Karpas-422 (cell line): ENCODE data around the gene GNPDA1. TPM values are rescaled to one million over a fixed set of nuclear protein-coding genes. Genes with fewer than 3 reads are reported as not detected.
A peak's percentile ranks its signal among the peaks of the same experiment; 100 is the strongest.

Source experiments
- DNase-seq: peaks from one replicate; pipeline ENCODE4 v3.0.0-alpha.2; 2015
- H2AFZ ChIP-seq: fragments of 200-600 bp; sonication (generic); 2 replicates; pipeline ENCODE4 v1.6.1; 2014; ENCODE audit warnings: antibody characterized with exemption, low read length, mixed read lengths
- H3K27ac ChIP-seq: fragments of 200-600 bp; sonication (generic); 2 replicates; pipeline ENCODE4 v1.5.1; 2014; ENCODE audit warnings: mild to moderate bottlenecking, low read length, moderate library complexity
- H3K27me3 ChIP-seq: fragments of 200-600 bp; sonication (generic); 2 replicates; pipeline ENCODE4 v1.6.1; 2014; ENCODE audit warnings: low read length, mixed read lengths
- H3K36me3 ChIP-seq: fragments of 200-600 bp; sonication (generic); 2 replicates; pipeline ENCODE4 v1.6.1; 2014; ENCODE audit warnings: low read length, mixed read lengths; ENCODE audit not compliant: insufficient read depth
- H3K4me1 ChIP-seq: fragments of 200-600 bp; sonication (generic); 2 replicates; pipeline ENCODE4 v1.6.1; 2014; ENCODE audit warnings: mild to moderate bottlenecking, low read length, mixed read lengths
- H3K4me2 ChIP-seq: fragments of 200-600 bp; sonication (generic); 2 replicates; pipeline ENCODE4 v1.6.1; 2014; ENCODE audit warnings: low read length, low read depth, mild to moderate bottlenecking; ENCODE audit not compliant: poor library complexity, severe bottlenecking
- H3K4me3 ChIP-seq: fragments of 200-600 bp; sonication (generic); 2 replicates; pipeline ENCODE4 v1.5.1; 2014; ENCODE audit warnings: mild to moderate bottlenecking, antibody characterized with exemption, low read length, mixed read lengths
- H3K79me2 ChIP-seq: fragments of 200-600 bp; sonication (generic); 2 replicates; pipeline ENCODE4 v1.6.1; 2014; ENCODE audit warnings: mild to moderate bottlenecking, low read length, mixed read lengths
- H3K9ac ChIP-seq: fragments of 200-600 bp; sonication (generic); 2 replicates; pipeline ENCODE4 v1.6.0; 2014; ENCODE audit warnings: low read length
- H3K9me2 ChIP-seq: fragments of 200-600 bp; sonication (generic), shearing (Covaris generic); replicated peaks from 2 replicates; pipeline ENCODE4 v1.6.0; 2014; ENCODE audit warnings: mild to moderate bottlenecking, low read length, moderate library complexity; ENCODE audit not compliant: insufficient read depth
- H3K9me3 ChIP-seq: fragments of 300-700, 200-600 bp; sonication (generic); 2 replicates; pipeline ENCODE4 v1.6.1; 2014; ENCODE audit warnings: low read length, mixed read lengths
- H4K20me1 ChIP-seq: fragments of 200-600 bp; sonication (generic); 2 replicates; pipeline ENCODE4 v1.6.1; 2014; ENCODE audit warnings: mild to moderate bottlenecking, antibody characterized with exemption, low read length, low read depth; ENCODE audit not compliant: insufficient read depth
- total RNA-seq: library from RNA; depleted of rRNA; stranded (reverse); fragments of >200 nt; shearing (Covaris generic); gene quantifications from 2 replicates; pipeline ENCODE4 v1.2.3, GENCODE V29; 2014; ENCODE audit warnings: low replicate concordance

Gene GNPDA1
- total RNA-seq, 1 experiment from 2014 or later, result 45.0 TPM

- Histone ChIP-seq H3K4me2 (no peak overlapping the region), H3K4me1 (peaks cover 15% of the 10 kb centered on the region), H3K9ac (no peak overlapping the region), H3K36me3 (peaks cover 35% of the 10 kb centered on the region), H3K9me2 (no peaks in the 10 kb centered on the region), H3K9me3 (no peaks in the 10 kb centered on the region), H3K79me2 (no peaks in the 10 kb centered on the region), H3K27me3 (no peaks in the 10 kb centered on the region), H2AFZ (no peak overlapping the region), H3K27ac (no peak overlapping the region), H3K4me3 (no peak overlapping the region), H4K20me1 (no peaks in the 10 kb centered on the region)
- DNase-seq, result no peak
These were observed 15.4 kb downstream of the GNPDA1 start for GRCh38 chr5:141997358-141997960.

GRCh38 chr5:141995656-141996055 is 17.2 kb downstream of the GNPDA1 start:
- H3K9ac ChIP-seq, result no peak overlapping the region
- H3K4me3 ChIP-seq, result no peak overlapping the region
- no peaks in the 10 kb centered on the region for H3K79me2 ChIP-seq
- no peak for DNase-seq
- H3K9me3 ChIP-seq, result no peaks in the 10 kb centered on the region
- no peak overlapping the region for H2AFZ ChIP-seq
- no peak overlapping the region for H3K27ac ChIP-seq
- no peaks in the 10 kb centered on the region for H3K27me3 ChIP-seq
- no peak overlapping the region for H3K4me2 ChIP-seq
- no peaks in the 10 kb centered on the region for H3K9me2 ChIP-seq
- H3K4me1 ChIP-seq, result peaks cover 5% of the 10 kb centered on the region
- H4K20me1 ChIP-seq, result no peaks in the 10 kb centered on the region
- H3K36me3 ChIP-seq, result peaks cover 25% of the 10 kb centered on the region

DNA sequence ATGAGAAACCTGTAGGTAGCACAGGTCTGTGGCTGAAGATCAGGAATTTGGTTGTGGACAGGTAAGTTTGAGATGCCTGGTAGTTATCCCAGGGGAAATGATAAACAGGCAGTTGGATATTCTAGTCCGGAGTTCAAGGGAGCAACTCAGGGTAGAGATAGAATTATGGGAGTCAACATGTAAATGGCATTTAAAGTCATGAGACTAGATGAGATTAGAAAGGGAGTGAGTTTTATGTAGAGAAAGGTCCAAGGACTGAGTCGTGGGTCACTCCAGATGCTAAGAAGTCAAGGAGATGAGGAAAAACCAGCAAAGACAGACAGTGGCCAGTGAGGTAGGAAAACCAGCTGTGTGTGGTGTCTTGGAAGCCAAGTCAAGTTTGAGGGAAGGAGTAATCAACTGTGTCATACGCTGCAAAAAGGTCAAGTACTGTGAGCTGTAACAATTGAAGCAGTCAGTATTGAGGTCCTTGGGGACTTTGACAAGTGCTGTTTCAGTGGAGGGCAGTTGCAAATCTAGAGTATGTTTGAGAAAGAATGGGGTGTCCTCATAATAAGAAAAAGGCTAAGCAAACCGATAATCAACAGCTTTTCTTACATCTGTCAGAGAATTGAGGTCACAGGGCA is 18.2 kb downstream of the GNPDA1 start:
- Histone ChIP-seq H4K20me1 (no peaks in the 10 kb centered on the region), H3K27ac (no peak overlapping the region), H3K27me3 (no peaks in the 10 kb centered on the region), H3K9me2 (no peaks in the 10 kb centered on the region), H3K4me1 (no peaks in the 10 kb centered on the region), H3K4me2 (no peak overlapping the region), H3K9me3 (no peaks in the 10 kb centered on the region), H3K79me2 (no peaks in the 10 kb centered on the region), H3K36me3 (peaks cover 24% of the 10 kb centered on the region), H3K9ac (no peak overlapping the region), H3K4me3 (no peak overlapping the region), H2AFZ (no peak overlapping the region)
- no peak for DNase-seq

DNA sequence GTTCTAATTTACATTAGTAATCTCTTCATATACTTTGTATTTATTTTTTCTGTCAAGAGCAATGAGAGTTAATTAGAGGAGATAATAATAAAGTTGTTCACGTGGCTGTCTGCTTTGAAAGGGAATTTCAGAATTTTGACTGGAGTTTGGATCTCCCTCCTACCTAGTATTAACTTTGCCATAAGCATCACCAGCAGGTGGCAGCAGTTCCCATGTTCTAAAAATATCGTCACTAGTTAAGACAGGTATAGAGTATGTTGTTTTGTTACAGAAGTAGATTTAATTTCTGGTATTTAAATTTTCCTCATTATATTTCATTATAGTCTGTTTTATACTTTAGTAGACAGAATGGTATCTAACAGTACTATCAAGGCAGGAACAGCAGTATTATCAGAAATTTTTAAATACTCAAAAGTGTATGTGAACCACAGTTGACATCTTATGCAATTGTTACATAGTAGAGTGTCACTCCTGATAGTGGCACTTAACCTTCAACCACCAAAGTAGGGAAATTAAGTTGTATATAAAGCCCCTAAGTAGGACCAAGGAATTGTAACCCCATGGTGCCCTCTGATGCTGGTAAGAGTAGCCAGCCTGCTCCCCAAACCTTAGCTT is 20.4 kb downstream of the GNPDA1 start:
- Histone ChIP-seq H2AFZ (no peak overlapping the region), H3K9me3 (no peaks in the 10 kb centered on the region), H4K20me1 (no peaks in the 10 kb centered on the region), H3K36me3 (peaks cover 22% of the 10 kb centered on the region; the same call in 1 of the 2 replicates), H3K9me2 (no peaks in the 10 kb centered on the region), H3K4me3 (no peak overlapping the region), H3K4me1 (no peaks in the 10 kb centered on the region), H3K27me3 (no peaks in the 10 kb centered on the region), H3K9ac (no peak overlapping the region), H3K79me2 (no peaks in the 10 kb centered on the region), H3K4me2 (no peak overlapping the region), H3K27ac (no peak overlapping the region)
- DNase-seq, result peak; percentile 89

DNA sequence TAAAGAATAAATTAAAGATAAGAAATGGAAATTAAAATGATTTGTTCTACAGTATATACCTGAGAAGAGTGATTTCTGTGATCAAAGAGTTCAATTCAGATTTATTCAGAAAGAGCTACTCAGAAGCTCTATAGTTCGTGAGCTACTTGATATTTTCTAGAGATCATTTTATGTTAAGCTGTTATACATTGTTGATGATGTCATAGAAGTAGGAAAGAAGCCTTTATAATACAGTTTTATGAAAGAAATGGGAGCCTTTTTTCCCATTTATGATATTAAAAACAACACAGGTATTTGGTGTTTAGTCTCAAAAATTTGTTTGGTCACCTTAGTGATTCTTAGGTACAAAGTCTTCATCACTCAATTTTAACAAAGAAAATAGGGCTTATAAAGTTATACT is 23.1 kb downstream of the GNPDA1 start:
- no peak overlapping the region for H3K4me2 ChIP-seq
- no peaks in the 10 kb centered on the region for H3K27me3 ChIP-seq
- no peaks in the 10 kb centered on the region for H4K20me1 ChIP-seq
- H3K27ac ChIP-seq, result no peak overlapping the region
- no peak overlapping the region for H2AFZ ChIP-seq
- no peaks in the 10 kb centered on the region for H3K79me2 ChIP-seq
- no peaks in the 10 kb centered on the region for H3K4me1 ChIP-seq
- H3K9ac ChIP-seq, result no peak overlapping the region
- peaks cover 34% of the 10 kb centered on the region; the same call in 1 of the 2 replicates for H3K36me3 ChIP-seq
- no peak for DNase-seq
- H3K9me2 ChIP-seq, result no peaks in the 10 kb centered on the region
- H3K4me3 ChIP-seq, result no peak overlapping the region
- H3K9me3 ChIP-seq, result no peaks in the 10 kb centered on the region

DNA sequence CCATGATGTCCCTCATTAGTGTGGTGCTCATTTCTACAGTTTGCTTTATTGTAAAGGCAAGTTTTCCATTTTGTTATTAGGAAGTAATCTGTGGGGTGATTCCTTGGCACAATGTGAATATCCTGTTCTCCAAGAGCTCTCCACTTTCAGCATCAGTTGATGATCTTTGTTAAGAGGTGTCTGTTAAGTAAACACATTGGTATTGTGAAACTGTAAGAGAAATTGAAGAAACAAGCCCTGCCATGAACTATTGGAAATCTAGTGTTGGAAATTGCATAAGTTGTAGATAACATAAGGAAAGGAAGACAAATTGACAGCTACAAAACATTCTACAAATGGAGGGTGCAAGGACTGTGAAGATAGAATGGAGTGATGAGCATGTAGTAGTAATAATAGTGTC is 26.8 kb downstream of the GNPDA1 start:
- Histone ChIP-seq H3K27ac (no peak overlapping the region), H3K79me2 (no peaks in the 10 kb centered on the region), H3K9me3 (no peaks in the 10 kb centered on the region), H3K9ac (no peak overlapping the region), H3K4me3 (no peak overlapping the region), H2AFZ (no peak overlapping the region), H3K9me2 (no peaks in the 10 kb centered on the region), H3K4me2 (no peak overlapping the region), H3K36me3 (peaks cover 46% of the 10 kb centered on the region; the same call in 1 of the 2 replicates), H4K20me1 (no peaks in the 10 kb centered on the region), H3K27me3 (no peaks in the 10 kb centered on the region), H3K4me1 (no peaks in the 10 kb centered on the region)
- DNase-seq, result no peak

- H3K4me3 ChIP-seq, result no peak overlapping the region
- H3K9me3 ChIP-seq, result no peaks in the 10 kb centered on the region
- H3K27ac ChIP-seq, result no peak overlapping the region
- no peaks in the 10 kb centered on the region for H3K9me2 ChIP-seq
- no peak for DNase-seq
- H3K4me1 ChIP-seq, result no peaks in the 10 kb centered on the region
- H3K9ac ChIP-seq, result no peak overlapping the region
- no peaks in the 10 kb centered on the region for H3K27me3 ChIP-seq
- H2AFZ ChIP-seq, result no peak overlapping the region
- H4K20me1 ChIP-seq, result no peaks in the 10 kb centered on the region
- H3K4me2 ChIP-seq, result no peak overlapping the region
- peaks cover 65% of the 10 kb centered on the region; the same call in 1 of the 2 replicates for H3K36me3 ChIP-seq
- H3K79me2 ChIP-seq, result peaks cover 6% of the 10 kb centered on the region; the same call in 1 of the 2 replicates
These were observed 30.2 kb downstream of the GNPDA1 start for GRCh38 chr5:141982626-141983025.

DNA sequence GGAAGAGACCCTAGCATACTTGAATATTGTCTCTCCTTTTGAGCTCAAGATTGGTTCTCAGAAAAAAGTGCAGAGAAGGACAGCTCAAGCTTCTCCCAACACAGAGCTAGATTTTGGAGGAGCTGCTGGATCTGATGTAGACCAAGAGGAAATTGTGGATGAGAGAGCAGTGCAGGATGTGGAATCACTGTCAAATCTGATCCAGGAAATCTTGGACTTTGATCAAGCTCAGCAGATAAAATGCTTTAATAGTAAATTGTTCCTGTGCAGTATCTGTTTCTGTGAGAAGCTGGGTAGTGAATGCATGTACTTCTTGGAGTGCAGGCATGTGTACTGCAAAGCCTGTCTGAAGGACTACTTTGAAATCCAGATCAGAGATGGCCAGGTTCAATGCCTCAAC is 34.4 kb downstream of the GNPDA1 start:
- Histone ChIP-seq H3K79me2 (peaks cover 22% of the 10 kb centered on the region), H3K36me3 (peaks cover 52% of the 10 kb centered on the region; the same call in 1 of the 2 replicates), H3K9ac (no peak overlapping the region), H3K9me2 (no peaks in the 10 kb centered on the region), H2AFZ (no peak overlapping the region), H4K20me1 (no peaks in the 10 kb centered on the region), H3K4me1 (peaks cover 15% of the 10 kb centered on the region), H3K27ac (no peak overlapping the region), H3K27me3 (no peaks in the 10 kb centered on the region), H3K9me3 (no peaks in the 10 kb centered on the region), H3K4me3 (no peak overlapping the region), H3K4me2 (no peak overlapping the region)
- no peak for DNase-seq
